Urinary bladder (tissue), 4 donors: ENCODE data around the gene SVBP. TPM values are rescaled to one million over a fixed set of nuclear protein-coding genes. Genes with fewer than 3 reads are reported as not detected.

Source experiments
- DNase-seq: peaks from one replicate; pipeline ENCODE4 v3.0.0-alpha.2; 2015; ENCODE audit errors: extremely low spot score
- H3K27ac ChIP-seq: one replicate; pipeline ENCODE4 v1.5.1; 2013; ENCODE audit warnings: low read depth, mild to moderate bottlenecking, moderate library complexity
- H3K36me3 ChIP-seq: one replicate; pipeline ENCODE4 v1.6.1; 2013; ENCODE audit warnings: mild to moderate bottlenecking, moderate library complexity; ENCODE audit not compliant: insufficient read depth
- H3K4me1 ChIP-seq: one replicate; pipeline ENCODE4 v1.6.1; 2013; ENCODE audit warnings: mild to moderate bottlenecking, moderate library complexity; ENCODE audit not compliant: insufficient read depth
- H3K4me3 ChIP-seq: one replicate; pipeline ENCODE4 v1.5.1; 2013; ENCODE audit warnings: low read depth, low read length
- WGBS: extraction: QIAGEN DNeasy Blood & Tissue Kit; methylation state at CpG from one replicate; pipeline ENCODE4 v1.1.7; 2013; 5-methylcytosine and 5-hydroxymethylcytosine counted together
- polyA plus RNA-seq: library from polyadenylated mRNA; stranded (reverse); fragments of 200-250 nt; gene quantifications from one replicate; pipeline ENCODE4 v1.2.3, GENCODE V29; 2013
- total RNA-seq: library from RNA; depleted of rRNA; stranded (reverse); fragments of >200 nt; gene quantifications from one replicate; pipeline ENCODE4 v1.2.3, GENCODE V29; 2014
- donor health status: healthy with polysubstance abuse.
- donor health status: healthy.

Gene SVBP
- total and polyA plus RNA-seq, 2 donors: 30.8 to 35.5 TPM

DNA sequence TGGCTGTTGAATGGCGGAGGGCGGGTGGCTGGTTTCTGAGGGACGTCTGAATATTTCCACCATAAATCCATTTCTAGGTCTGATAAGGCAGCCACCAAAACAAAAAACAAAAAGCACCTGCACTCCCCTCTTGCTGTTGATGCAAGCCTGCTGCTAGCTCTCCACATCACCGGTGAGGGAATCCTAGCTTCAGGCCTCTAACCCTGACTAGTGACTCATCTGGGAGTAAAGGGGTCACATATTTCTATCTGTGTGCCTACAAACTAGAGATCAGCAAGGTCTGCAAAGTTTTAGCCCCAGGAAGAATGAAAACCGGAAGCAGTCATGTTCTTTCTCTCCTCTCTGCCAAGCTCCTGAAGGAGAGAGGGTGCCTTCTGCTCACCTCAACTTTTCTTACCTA is 10.6 kb downstream of the SVBP start:
- H3K4me1 ChIP-seq: no peaks in the 10 kb centered on the region
- WGBS: 90% methylated on average over 5 of the region's 5 CpGs
- H3K27ac ChIP-seq: no peak overlapping the region
- no peaks in the 10 kb centered on the region for H3K36me3 ChIP-seq
- no peak for DNase-seq
- H3K4me3 ChIP-seq: no peak overlapping the region

GRCh38 chr1:42806171-42806570 is 11.0 kb downstream of the SVBP start:
- Histone ChIP-seq H3K27ac (no peak overlapping the region), H3K4me3 (no peak overlapping the region), H3K4me1 (no peaks in the 10 kb centered on the region), H3K36me3 (no peaks in the 10 kb centered on the region)
- DNase-seq: no peak

DNA sequence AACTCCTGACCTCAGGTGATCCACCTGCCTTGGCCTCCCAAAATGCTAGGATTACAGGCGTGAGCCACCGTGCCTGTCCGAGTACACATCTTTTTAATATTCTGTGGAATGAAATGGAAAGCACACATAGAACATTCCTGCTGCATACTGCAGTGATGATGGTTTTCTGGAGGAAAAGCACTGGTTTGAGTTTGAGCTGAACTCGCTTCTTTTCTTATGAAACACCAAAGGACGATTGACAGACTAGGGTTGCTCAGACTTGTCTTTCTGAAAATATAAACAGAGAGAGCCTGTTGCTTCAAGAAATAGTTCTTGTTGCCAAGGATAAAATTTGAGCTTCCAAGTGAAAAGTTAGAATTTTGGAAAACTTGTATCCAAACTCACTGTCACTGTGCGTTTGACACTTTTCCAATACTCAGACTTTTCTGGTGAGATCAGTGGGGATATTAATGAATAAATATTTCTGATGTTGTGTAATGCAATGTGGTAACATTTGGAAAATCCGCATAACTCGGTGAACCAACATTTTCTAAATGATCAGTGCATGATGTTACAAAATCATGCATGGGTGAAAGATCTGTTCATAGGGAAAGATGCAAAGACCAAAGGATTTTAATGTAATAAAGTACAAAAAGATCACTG is 15.2 kb downstream of the SVBP start:
- H3K4me1 ChIP-seq: no peaks in the 10 kb centered on the region
- H3K4me3 ChIP-seq: no peak overlapping the region
- 71% methylated on average over 8 of the region's 8 CpGs for WGBS
- H3K36me3 ChIP-seq: no peaks in the 10 kb centered on the region
- H3K27ac ChIP-seq: no peak overlapping the region
- DNase-seq: no peak

- Histone ChIP-seq H3K4me3 (no peak overlapping the region), H3K4me1 (no peaks in the 10 kb centered on the region), H3K36me3 (no peaks in the 10 kb centered on the region), H3K27ac (no peak overlapping the region)
- WGBS: 85% methylated on average over 5 of the region's 5 CpGs
- DNase-seq: no peak
These were observed 19.2 kb downstream of the SVBP start for GRCh38 chr1:42797979-42798378.

- DNase-seq: no peak
- H3K36me3 ChIP-seq: no peaks in the 10 kb centered on the region
- WGBS: 65% methylated on average over 3 of the region's 3 CpGs
- no peaks in the 10 kb centered on the region for H3K4me1 ChIP-seq
- H3K4me3 ChIP-seq: no peak overlapping the region
- H3K27ac ChIP-seq: no peak overlapping the region
These were observed 19.8 kb downstream of the SVBP start for GRCh38 chr1:42797414-42797813.

DNA sequence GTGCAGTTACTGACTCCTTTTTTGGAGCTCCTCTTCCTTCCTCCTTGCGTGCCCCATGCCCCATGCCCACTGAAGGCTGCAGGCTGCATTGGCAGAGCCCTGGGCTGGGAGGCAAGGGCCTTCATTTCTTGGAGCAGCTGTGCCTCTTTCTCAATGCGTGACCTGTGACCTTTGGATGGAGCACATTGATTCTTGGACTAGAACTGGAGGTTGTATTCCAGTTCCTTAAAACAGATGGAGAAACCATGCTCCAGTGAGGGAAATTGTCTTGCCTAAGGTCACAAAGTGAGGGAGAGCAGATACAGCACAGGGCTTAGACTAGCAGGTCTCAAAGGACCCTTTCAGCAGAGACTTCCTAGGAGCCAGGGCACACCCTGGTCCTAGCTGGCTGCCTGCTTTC is 23.4 kb downstream of the SVBP start:
- Histone ChIP-seq H3K36me3 (no peaks in the 10 kb centered on the region), H3K4me1 (no peaks in the 10 kb centered on the region), H3K4me3 (no peak overlapping the region), H3K27ac (no peak overlapping the region)
- WGBS: 90% methylated on average over 2 of the region's 2 CpGs
- no peak for DNase-seq

- no peaks in the 10 kb centered on the region for H3K36me3 ChIP-seq
- H3K27ac ChIP-seq: no peak overlapping the region
- WGBS: 97% methylated on average over 1 of the region's 1 CpG
- H3K4me1 ChIP-seq: no peaks in the 10 kb centered on the region
- no peak overlapping the region for H3K4me3 ChIP-seq
- DNase-seq: no peak
These were observed 29.2 kb downstream of the SVBP start for GRCh38 chr1:42788021-42788420.

DNA sequence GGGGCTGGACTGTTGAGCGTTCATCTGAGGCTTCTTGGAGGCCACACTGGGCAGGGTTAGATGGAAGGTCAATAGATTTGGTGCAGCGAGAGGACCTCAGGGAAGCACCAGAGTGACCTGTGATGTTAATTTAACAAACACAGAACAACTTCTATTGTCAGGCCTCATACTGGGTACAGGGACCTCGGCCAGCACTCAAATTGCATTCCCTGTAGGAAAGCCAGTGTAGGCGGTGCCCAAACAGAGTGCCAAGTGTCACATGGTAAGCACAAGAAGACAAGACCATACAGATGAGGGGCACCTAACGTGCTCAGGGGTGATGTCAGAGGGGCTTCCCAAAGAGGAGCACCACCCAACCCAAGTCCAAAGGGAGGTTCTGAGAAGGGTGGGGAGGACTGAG is 31.1 kb downstream of the SVBP start:
- H3K36me3 ChIP-seq: no peaks in the 10 kb centered on the region
- DNase-seq: no peak
- WGBS: 95% methylated on average over 5 of the region's 5 CpGs
- H3K27ac ChIP-seq: no peak overlapping the region
- no peak overlapping the region for H3K4me3 ChIP-seq
- H3K4me1 ChIP-seq: no peaks in the 10 kb centered on the region

GRCh38 chr1:42784946-42785693 is 32.1 kb downstream of the SVBP start, which contains the start of gene TMEM269:
Gene TMEM269, plus strand, starts transcription at chr1:42784991. Its CDS starts 4,903 bp downstream, at chr1:42789894.
- Histone ChIP-seq H3K36me3 (no peaks in the 10 kb centered on the region), H3K4me1 (no peaks in the 10 kb centered on the region), H3K4me3 (peak within 1 kb of the TSS; percentile 28), H3K27ac (no peak within 1 kb of the TSS)
- DNase-seq: no peak
- WGBS: 9% methylated on average over 54 of the region's 54 CpGs

DNA sequence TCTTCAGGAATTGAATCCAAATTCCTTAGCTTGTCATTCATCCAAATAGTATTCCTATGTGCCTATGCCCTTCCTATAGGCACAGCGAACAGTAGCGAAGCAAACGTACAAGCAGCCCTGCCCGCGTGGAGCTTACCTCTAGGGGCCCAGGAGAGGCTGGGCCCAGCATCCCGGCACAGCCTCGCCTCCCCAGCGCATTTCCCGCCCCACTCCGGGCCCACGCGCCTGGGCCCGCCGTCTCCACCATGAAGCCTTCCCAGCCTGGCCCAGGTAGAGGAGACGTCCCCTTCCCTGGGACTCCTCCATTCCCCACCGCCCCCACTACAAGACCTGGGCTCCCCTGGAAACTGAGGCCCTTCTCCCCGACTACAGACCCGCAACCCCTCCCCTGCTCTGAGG is 32.7 kb downstream of the SVBP start:
- no peaks in the 10 kb centered on the region for H3K36me3 ChIP-seq
- WGBS: 83% methylated on average over 18 of the region's 18 CpGs
- no peak for DNase-seq
- no peak overlapping the region for H3K4me3 ChIP-seq
- H3K4me1 ChIP-seq: no peaks in the 10 kb centered on the region
- H3K27ac ChIP-seq: no peak overlapping the region

- 98% methylated on average over 2 of the region's 2 CpGs for WGBS
- Histone ChIP-seq H3K36me3 (no peaks in the 10 kb centered on the region), H3K4me1 (no peaks in the 10 kb centered on the region), H3K27ac (no peak overlapping the region), H3K4me3 (no peak overlapping the region)
- DNase-seq: no peak
These were observed 34.1 kb downstream of the SVBP start for GRCh38 chr1:42783092-42783491.

GRCh38 chr1:42780176-42780575 is 37.0 kb downstream of the SVBP start:
- DNase-seq: no peak
- Histone ChIP-seq H3K4me1 (no peaks in the 10 kb centered on the region), H3K36me3 (peaks cover 4% of the 10 kb centered on the region), H3K4me3 (no peak overlapping the region), H3K27ac (no peak overlapping the region)
- WGBS: 97% methylated on average over 1 of the region's 1 CpG

- H3K36me3 ChIP-seq: peaks cover 4% of the 10 kb centered on the region
- DNase-seq: no peak
- WGBS: 66% methylated on average over 2 of the region's 2 CpGs
These were observed 37.5 kb downstream of the SVBP start for GRCh38 chr1:42779725-42780124.

GRCh38 chr1:42777852-42778251 is 39.3 kb downstream of the SVBP start:
- no peak overlapping the region for H3K4me3 ChIP-seq
- peaks cover 4% of the 10 kb centered on the region for H3K36me3 ChIP-seq
- H3K27ac ChIP-seq: no peak overlapping the region
- DNase-seq: no peak
- H3K4me1 ChIP-seq: no peaks in the 10 kb centered on the region

More at GRCh38 chr1:42779725-42780124, 37.5 kb downstream of the SVBP start:
- no peaks in the 10 kb centered on the region for H3K4me1 ChIP-seq
- H3K27ac ChIP-seq: no peak overlapping the region
- no peak overlapping the region for H3K4me3 ChIP-seq
